Ishikawa (cell line): ENCODE results near the gene SSTR5.

Experiments
- CEBPB ChIP-seq: IDR thresholded peaks from 2 replicates; pipeline ENCODE4 v1.6.1; 2012
- CREB1 ChIP-seq: IDR thresholded peaks from 2 replicates; pipeline ENCODE4 v1.6.1; 2012; ENCODE audit warnings: low read depth
- EGR1 ChIP-seq: IDR thresholded peaks from 2 replicates; pipeline ENCODE4 v1.6.1; 2012
- YY1 ChIP-seq: IDR thresholded peaks from 2 replicates; pipeline ENCODE4 v1.6.1; 2012; ENCODE audit warnings: low read depth
- TF ChIP-seq, protein P1 (sequence below): IDR thresholded peaks from 2 replicates; pipeline ENCODE4 v1.6.1; 2012
- TF ChIP-seq, protein P2 (sequence below): IDR thresholded peaks from 2 replicates; pipeline ENCODE4 v1.6.1; 2012

DNA sequence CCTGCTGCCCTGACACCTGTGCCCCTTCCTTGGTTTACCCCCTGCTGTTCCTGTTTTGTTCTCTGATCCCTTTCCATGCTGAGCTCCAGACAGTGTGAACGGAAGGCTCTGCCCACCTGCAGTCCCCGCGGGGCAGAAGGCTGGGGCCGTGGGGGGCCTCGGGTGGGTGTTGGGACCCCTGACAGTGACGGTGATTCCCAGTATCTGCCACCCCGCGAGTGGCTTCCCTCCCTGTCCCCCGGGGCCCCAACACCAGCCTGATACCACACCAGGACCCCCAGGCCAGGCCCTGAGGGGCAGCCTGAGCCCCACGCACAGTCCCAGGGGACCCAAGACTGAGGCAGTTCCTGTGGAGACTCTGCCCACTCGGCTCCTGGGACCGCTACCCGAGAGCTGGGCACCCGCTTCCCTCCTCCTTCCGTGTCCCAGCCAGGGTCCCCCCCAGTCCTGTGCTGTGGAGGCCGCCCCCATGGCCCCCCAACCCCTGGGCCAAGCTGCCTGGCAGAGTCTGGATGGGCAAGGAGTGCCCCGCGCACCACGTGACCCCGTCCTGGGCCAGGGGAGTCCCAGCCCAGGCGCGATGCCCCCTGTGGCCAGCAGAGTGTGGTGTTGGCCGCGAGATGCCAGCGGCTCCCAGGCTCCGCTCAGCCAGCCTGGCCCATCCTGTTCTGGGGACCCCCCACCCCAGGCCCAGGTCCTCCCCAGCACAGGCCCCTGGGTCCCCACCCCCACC lies 33.5 kb downstream of the SSTR5 start:
- TF ChIP-seq CEBPB = no peak
- TF ChIP-seq, protein P1, sequence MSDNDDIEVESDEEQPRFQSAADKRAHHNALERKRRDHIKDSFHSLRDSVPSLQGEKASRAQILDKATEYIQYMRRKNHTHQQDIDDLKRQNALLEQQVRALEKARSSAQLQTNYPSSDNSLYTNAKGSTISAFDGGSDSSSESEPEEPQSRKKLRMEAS = peak; percentile 28; the same call in 1 of the 2 replicates
- no peak for TF ChIP-seq CREB1
- TF ChIP-seq, protein P2, sequence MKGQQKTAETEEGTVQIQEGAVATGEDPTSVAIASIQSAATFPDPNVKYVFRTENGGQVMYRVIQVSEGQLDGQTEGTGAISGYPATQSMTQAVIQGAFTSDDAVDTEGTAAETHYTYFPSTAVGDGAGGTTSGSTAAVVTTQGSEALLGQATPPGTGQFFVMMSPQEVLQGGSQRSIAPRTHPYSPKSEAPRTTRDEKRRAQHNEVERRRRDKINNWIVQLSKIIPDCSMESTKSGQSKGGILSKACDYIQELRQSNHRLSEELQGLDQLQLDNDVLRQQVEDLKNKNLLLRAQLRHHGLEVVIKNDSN = peak; percentile 97
- no peak for TF ChIP-seq EGR1
- no peak for TF ChIP-seq YY1
